ENCODE results near the gene IL9R.
"Not testable (repeated sequence)": the region's sequence is repeated elsewhere in the genome, so short reads cannot be mapped to it uniquely, and the experiment has no call there.

IL9R gene

DNA sequence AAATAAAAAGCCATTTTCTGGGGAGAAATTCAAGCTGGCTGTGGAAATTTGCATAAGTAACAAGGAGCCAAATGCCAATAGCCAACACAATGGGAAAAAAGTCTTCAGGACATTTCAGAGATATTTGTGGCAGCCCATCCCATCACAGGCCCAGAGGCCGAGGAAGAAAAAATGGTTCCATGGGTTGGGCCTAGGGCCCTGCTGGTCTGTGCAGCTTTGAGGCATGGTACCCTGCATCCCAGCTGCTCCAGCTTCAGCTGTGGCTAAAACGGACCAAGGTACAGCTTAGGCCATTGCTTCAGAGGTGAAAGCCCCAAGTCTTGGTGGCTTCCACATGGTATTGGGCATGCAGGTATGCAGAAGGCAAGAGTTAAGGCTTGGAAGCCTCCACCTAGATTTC is 14.2 kb upstream of the IL9R start:
- Histone ChIP-seq H3K9me3 (ENCODE audit: control insufficient read depth, low read length) (no peaks in the 10 kb centered on the region), H3K4me2 (ENCODE audit: low read length) (no peak overlapping the region), H3K9ac (no peak overlapping the region), H3K27ac (no peak overlapping the region), H3K4me1 (no peaks in the 10 kb centered on the region), H3K4me3 (ENCODE audit: low read depth, low read length) (no peak overlapping the region), H3K27me3 (ENCODE audit: control insufficient read depth, insufficient read depth, low read length) (no peaks in the 10 kb centered on the region), H3K79me2 (no peaks in the 10 kb centered on the region), H3K36me3 (ENCODE audit: control insufficient read depth, insufficient read depth, low read length) (no peaks in the 10 kb centered on the region), H2AFZ (no peak overlapping the region)
- TF ChIP-seq, protein P1, sequence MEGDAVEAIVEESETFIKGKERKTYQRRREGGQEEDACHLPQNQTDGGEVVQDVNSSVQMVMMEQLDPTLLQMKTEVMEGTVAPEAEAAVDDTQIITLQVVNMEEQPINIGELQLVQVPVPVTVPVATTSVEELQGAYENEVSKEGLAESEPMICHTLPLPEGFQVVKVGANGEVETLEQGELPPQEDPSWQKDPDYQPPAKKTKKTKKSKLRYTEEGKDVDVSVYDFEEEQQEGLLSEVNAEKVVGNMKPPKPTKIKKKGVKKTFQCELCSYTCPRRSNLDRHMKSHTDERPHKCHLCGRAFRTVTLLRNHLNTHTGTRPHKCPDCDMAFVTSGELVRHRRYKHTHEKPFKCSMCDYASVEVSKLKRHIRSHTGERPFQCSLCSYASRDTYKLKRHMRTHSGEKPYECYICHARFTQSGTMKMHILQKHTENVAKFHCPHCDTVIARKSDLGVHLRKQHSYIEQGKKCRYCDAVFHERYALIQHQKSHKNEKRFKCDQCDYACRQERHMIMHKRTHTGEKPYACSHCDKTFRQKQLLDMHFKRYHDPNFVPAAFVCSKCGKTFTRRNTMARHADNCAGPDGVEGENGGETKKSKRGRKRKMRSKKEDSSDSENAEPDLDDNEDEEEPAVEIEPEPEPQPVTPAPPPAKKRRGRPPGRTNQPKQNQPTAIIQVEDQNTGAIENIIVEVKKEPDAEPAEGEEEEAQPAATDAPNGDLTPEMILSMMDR (IDR thresholded peaks at IDR 0.05): no peak

DNA sequence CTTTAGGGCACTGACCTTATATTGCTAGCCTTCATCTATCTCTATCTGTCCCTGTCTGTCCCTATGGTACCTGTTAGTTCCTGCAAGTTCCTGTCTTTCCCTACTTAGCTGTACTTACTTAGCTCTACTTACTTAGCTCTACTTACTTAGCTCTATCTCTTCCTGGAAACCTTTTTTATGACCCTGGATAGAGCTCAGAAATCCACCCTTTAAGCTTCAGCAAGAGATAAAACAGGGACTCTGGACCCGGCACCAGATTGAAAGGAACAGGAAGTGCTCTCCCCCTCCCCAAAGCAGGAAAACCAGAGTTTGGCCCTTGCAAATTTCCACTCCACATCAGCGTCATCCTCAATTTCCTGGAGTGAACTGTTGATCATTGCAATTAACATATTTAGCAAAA is 12.3 kb upstream of the IL9R start:
- Histone ChIP-seq H3K9ac (no peak overlapping the region), H3K79me2 (no peaks in the 10 kb centered on the region), H3K9me3 (ENCODE audit: control insufficient read depth, low read length) (no peaks in the 10 kb centered on the region), H3K36me3 (ENCODE audit: control insufficient read depth, insufficient read depth, low read length) (no peaks in the 10 kb centered on the region), H3K27me3 (ENCODE audit: control insufficient read depth, insufficient read depth, low read length) (no peaks in the 10 kb centered on the region), H3K4me1 (no peaks in the 10 kb centered on the region), H3K27ac (no peak overlapping the region), H3K4me3 (ENCODE audit: low read depth, low read length) (no peak overlapping the region), H2AFZ (no peak overlapping the region), H3K4me2 (ENCODE audit: low read length) (no peak overlapping the region)
- TF ChIP-seq, protein P1 (IDR thresholded peaks at IDR 0.05): no peak

DNA sequence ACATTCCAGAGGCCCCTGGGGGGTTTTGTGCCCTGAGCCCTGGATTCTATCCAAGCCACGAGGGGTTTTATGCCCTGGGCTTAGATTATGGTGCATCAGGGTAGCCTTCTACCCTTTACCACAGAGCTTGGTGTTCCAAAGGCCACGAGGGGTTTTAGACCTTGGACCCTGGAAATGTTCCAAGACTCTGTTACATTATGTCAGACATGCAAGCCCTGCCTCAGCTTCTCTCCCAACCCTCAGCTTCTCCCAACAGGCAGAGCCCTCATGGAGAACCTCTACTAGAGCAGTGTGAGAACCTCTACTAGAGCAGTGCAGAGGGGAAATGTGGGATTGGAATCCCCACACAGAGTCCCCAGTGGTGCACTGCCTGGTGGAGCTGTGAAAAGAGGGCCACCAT is 10.5 kb upstream of the IL9R start:
- not testable (repeated sequence) for H3K27ac ChIP-seq; H3K9ac ChIP-seq; H3K4me1 ChIP-seq; H3K79me2 ChIP-seq; H3K9me3 ChIP-seq (ENCODE audit: control insufficient read depth, low read length); H3K4me2 ChIP-seq (ENCODE audit: low read length); H3K27me3 ChIP-seq (ENCODE audit: control insufficient read depth, insufficient read depth, low read length); H3K4me3 ChIP-seq (ENCODE audit: low read depth, low read length); H2AFZ ChIP-seq; H3K36me3 ChIP-seq (ENCODE audit: control insufficient read depth, insufficient read depth, low read length)

DNA sequence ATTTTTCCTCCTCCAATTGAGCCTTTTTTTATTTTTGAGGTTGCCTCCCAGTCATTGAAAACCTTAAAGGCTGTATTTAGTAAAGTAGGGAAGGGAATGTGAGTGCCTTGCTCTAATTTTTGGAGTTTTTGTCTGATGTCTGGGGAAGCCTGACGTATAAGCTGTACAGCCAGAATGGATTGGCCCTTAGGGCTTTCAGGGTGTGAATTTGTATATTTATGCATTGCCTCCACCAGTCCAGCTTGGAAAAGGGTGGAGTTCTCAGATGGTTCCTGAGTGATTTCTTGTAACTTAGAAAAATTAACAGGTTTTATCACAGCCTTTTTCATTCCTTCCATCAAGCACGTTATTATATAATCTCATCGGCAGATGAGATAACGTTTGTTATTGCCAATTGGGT is 8.6 kb upstream of the IL9R start:
- H2AFZ ChIP-seq: no peak overlapping the region

DNA sequence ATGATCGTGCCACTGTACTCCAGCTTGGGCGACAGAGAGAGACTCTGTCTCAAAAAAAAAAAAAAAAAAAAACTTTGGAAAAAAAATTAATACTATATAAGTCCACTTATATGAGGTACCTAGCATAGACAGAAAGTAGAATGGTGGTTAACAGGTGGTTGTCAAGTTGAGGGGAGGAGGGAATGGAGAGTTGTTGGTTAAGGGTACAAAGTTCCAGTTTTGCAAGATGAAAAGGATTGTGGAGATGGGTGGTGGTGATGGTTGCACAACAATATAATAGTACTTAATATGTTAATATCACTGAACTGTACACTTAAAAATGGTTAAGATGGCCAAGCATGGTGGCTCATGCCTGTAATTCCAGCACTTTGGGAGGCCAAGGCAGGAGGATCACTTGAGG is 4.1 kb upstream of the IL9R start:
- Histone ChIP-seq H3K4me3 (ENCODE audit: low read depth, low read length) (no peak overlapping the region), H2AFZ (no peak overlapping the region), H3K27me3 (ENCODE audit: control insufficient read depth, insufficient read depth, low read length) (no peaks in the 10 kb centered on the region), H3K9me3 (ENCODE audit: control insufficient read depth, low read length) (no peaks in the 10 kb centered on the region), H3K9ac (no peak overlapping the region), H3K27ac (no peak overlapping the region), H3K36me3 (ENCODE audit: control insufficient read depth, insufficient read depth, low read length) (no peaks in the 10 kb centered on the region), H3K4me2 (ENCODE audit: low read length) (no peak overlapping the region), H3K4me1 (no peaks in the 10 kb centered on the region), H3K79me2 (no peaks in the 10 kb centered on the region)
- TF ChIP-seq, protein P1 (IDR thresholded peaks at IDR 0.05): no peak

More for the DNA sequence above, 8.6 kb upstream of the IL9R start:
- TF ChIP-seq, protein P1 (IDR thresholded peaks at IDR 0.05): no peak
- H3K4me1 ChIP-seq: no peaks in the 10 kb centered on the region
- no peaks in the 10 kb centered on the region for H3K36me3 ChIP-seq (ENCODE audit: control insufficient read depth, insufficient read depth, low read length)
- no peaks in the 10 kb centered on the region for H3K79me2 ChIP-seq
- H3K27ac ChIP-seq: no peak overlapping the region
- H3K9ac ChIP-seq: no peak overlapping the region
- no peak overlapping the region for H3K4me2 ChIP-seq (ENCODE audit: low read length)
- H3K4me3 ChIP-seq (ENCODE audit: low read depth, low read length): no peak overlapping the region
- H3K27me3 ChIP-seq (ENCODE audit: control insufficient read depth, insufficient read depth, low read length): no peaks in the 10 kb centered on the region
- H3K9me3 ChIP-seq (ENCODE audit: control insufficient read depth, low read length): no peaks in the 10 kb centered on the region
